Neutrophil (primary cell): ENCODE results near the gene NEDD4L.

Source experiments
- H3K27ac ChIP-seq: fragments of 200-600 bp; sonication (generic); 2 replicates; pipeline ENCODE4 v1.5.1; 2016; ENCODE audit warnings: mild to moderate bottlenecking, moderate library complexity
- H3K27me3 ChIP-seq: fragments of 200-600 bp; sonication (generic); 2 replicates; pipeline ENCODE4 v1.6.0; 2016; ENCODE audit warnings: mild to moderate bottlenecking
- H3K36me3 ChIP-seq: fragments of 200-600 bp; sonication (generic); 2 replicates; pipeline ENCODE4 v1.5.1; 2017
- H3K4me1 ChIP-seq, 2 experiments: fragments of 200-600 bp in 1 of 2; sonication (generic) in 1 of 2; 1 replicate in 1 of 2; 2 replicates in 1 of 2; pipeline versions ENCODE4 v1.5.1 to v1.6.1; 2013 to 2016; ENCODE audit warnings: low read depth in 1 of 2, low read length in 1 of 2, mild to moderate bottlenecking in 1 of 2, moderate library complexity in 1 of 2; ENCODE audit not compliant: control insufficient read depth in 1 of 2, insufficient read depth in 1 of 2
- H3K4me3 ChIP-seq, 2 experiments: fragments of 200-600 bp in 1 of 2; sonication (generic) in 1 of 2; 1 replicate in 1 of 2; 2 replicates in 1 of 2; pipeline ENCODE4 v1.5.1; 2013 to 2016; ENCODE audit warnings: low read depth in 1 of 2, low read length in 1 of 2, mild to moderate bottlenecking in 1 of 2, moderate library complexity in 1 of 2
- H3K9me3 ChIP-seq: fragments of 200-600 bp; sonication (generic); 2 replicates; pipeline ENCODE4 v1.5.1; 2016
- TF ChIP-seq, protein P1 (sequence below): fragments of 200-600 bp; sonication (generic); IDR thresholded peaks from 2 replicates; pipeline ENCODE4 v1.5.1; 2016; ENCODE audit warnings: antibody characterized with exemption

Gene NEDD4L

DNA sequence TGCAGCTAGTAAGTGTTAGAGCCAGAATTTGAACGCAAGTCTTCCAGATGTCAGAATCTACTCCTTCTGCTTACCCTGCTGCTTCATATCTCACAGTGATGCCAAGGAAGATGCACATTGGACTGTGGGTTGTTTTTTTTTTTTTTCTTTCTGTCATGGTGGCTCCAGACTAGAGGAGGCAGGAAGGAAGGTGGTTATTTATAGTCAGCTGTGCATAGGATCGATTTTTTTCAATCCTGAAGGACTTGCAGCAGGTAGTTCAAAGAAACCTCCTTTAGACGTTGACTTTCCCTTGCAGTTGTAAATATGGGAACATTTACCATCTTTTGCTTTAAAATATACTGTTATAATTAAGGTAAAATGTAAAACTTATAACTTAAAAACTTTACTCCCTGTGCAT is 17.3 kb downstream of the NEDD4L start:
- Histone ChIP-seq H3K27me3 (no peaks in the 10 kb centered on the region), H3K4me1 (no peaks in the 10 kb centered on the region), H3K36me3 (no peaks in the 10 kb centered on the region), H3K9me3 (no peaks in the 10 kb centered on the region), H3K4me3 (no peak overlapping the region), H3K27ac (no peak overlapping the region)
- TF ChIP-seq, protein P1, sequence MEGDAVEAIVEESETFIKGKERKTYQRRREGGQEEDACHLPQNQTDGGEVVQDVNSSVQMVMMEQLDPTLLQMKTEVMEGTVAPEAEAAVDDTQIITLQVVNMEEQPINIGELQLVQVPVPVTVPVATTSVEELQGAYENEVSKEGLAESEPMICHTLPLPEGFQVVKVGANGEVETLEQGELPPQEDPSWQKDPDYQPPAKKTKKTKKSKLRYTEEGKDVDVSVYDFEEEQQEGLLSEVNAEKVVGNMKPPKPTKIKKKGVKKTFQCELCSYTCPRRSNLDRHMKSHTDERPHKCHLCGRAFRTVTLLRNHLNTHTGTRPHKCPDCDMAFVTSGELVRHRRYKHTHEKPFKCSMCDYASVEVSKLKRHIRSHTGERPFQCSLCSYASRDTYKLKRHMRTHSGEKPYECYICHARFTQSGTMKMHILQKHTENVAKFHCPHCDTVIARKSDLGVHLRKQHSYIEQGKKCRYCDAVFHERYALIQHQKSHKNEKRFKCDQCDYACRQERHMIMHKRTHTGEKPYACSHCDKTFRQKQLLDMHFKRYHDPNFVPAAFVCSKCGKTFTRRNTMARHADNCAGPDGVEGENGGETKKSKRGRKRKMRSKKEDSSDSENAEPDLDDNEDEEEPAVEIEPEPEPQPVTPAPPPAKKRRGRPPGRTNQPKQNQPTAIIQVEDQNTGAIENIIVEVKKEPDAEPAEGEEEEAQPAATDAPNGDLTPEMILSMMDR, result no peak

DNA sequence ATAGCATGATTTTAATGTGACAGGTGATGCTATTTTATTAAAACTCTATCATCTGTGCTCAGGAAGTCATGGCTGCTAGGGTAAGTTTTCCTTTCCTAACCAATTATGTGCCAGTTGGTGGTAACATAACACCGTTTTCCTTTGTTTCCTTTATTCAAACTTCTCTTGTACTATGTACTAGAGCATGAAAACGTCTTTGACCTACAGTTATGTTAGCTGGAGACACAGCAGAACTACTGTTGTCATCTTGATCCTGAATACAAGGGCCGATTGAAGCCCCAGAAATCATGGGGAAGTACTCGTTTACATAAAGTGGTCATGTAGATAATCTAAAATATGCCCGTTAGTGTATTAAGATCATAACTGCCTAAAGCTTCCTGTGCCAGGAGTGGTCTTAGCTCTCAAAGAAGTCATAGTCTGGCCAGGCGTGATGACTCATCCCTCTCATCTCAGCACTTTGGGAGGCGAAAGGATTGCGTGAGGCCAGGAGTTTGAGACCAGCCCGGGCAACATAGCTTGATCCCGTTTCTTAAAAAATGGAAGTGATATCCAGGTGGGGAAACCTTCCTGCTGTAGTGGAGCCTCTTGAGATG is 20.5 kb downstream of the NEDD4L start:
- TF ChIP-seq, protein P1, result no peak
- H3K36me3 ChIP-seq, result no peaks in the 10 kb centered on the region
- no peak overlapping the region for H3K27ac ChIP-seq

DNA sequence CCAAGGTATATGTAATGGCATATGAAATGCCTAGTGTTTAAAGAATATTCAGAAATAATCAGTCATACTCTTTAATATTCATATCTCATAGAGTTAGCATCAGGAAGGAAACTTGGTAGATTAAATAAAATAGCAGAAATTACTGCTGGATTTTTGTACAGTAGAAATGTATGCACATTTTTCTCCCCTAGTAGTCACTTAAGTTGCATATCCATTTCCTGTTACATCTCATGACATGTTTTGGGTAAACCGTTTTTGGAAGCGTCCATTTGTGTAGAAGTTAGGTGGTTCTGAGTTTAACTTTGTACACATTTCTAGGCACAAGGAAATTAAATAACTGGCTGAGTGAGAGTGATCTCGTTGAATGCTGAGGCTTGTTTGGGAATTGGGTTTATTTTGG is 21.9 kb downstream of the NEDD4L start:
- no peaks in the 10 kb centered on the region for H3K4me1 ChIP-seq
- TF ChIP-seq, protein P1, result no peak
- H3K9me3 ChIP-seq, result no peaks in the 10 kb centered on the region
- H3K27me3 ChIP-seq, result no peaks in the 10 kb centered on the region
- no peak overlapping the region for H3K27ac ChIP-seq
- H3K4me3 ChIP-seq, result no peak overlapping the region
- no peaks in the 10 kb centered on the region for H3K36me3 ChIP-seq

More for the DNA sequence above, 20.5 kb downstream of the NEDD4L start:
- H3K27me3 ChIP-seq, result no peaks in the 10 kb centered on the region
- H3K4me1 ChIP-seq, result no peaks in the 10 kb centered on the region
- no peak overlapping the region for H3K4me3 ChIP-seq
- no peaks in the 10 kb centered on the region for H3K9me3 ChIP-seq

DNA sequence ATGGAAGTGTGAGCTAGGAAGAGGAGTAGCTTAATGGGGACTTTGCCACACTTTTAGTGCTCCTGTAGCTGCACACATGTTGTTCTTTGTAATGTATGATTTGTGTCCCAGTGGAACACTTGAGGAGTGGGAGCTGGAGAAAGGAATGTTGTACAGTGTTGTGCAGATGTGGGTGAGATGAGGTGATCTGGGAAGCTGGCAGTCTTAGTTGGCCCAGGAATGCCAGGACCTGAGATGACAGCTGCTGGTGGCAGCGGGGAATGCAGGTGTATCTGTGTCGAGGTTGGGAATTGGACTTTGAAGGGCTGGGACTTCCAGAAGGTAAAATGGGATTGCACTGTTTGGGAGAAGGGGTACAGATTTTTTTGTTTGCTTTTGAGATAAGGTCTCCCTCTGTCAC is 23.6 kb downstream of the NEDD4L start:
- Histone ChIP-seq H3K27me3 (no peaks in the 10 kb centered on the region), H3K4me3 (no peak overlapping the region), H3K27ac (no peak overlapping the region), H3K36me3 (no peaks in the 10 kb centered on the region), H3K4me1 (no peaks in the 10 kb centered on the region), H3K9me3 (no peaks in the 10 kb centered on the region)
- TF ChIP-seq, protein P1, result no peak

DNA sequence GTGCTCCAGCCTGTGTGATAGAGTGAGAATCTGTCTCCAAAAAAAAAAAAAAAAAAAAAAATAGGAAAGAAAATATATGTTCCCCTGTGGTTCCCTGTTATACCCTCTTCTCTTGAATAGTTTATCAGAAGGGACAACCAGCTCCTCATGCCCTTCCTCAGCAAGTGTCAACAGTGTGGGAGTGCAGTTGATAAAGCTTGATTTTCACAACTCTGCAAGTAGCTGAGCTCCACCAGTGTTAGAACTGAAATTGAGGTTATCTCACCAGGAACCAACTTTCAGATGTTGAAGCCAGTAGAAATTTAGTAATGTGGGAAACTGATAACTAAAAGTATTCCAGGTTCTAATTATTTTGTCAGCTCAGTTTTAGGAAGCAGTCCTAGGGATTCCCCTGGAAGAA is 25.1 kb downstream of the NEDD4L start:
- TF ChIP-seq, protein P1, result no peak
- H3K4me1 ChIP-seq, result no peaks in the 10 kb centered on the region

More for the DNA sequence above, 25.1 kb downstream of the NEDD4L start:
- H3K27ac ChIP-seq, result no peak overlapping the region
- no peaks in the 10 kb centered on the region for H3K27me3 ChIP-seq
- H3K4me3 ChIP-seq, result no peak overlapping the region
- no peaks in the 10 kb centered on the region for H3K36me3 ChIP-seq
- H3K9me3 ChIP-seq, result no peaks in the 10 kb centered on the region
